Cardiac fibroblast (primary cell): ENCODE measurements around the gene CRNN.

Experiments used
- DNase-seq, 2 donors: peaks; one replicate each; pipeline versions ENCODE4 v3.0.0 to v3.0.0-alpha.2; 2010; ENCODE audit warnings: low read depth in 2 of 2
- H3K4me3 ChIP-seq, 2 donors: replicated peaks in 1 of 2; 1 replicate in 1 of 2; 2 replicates in 1 of 2; pipeline ENCODE4 v1.5.1; 2011; ENCODE audit warnings: low read depth in 2 of 2, low read length in 2 of 2, mild to moderate bottlenecking in 2 of 2, moderate library complexity in 1 of 2
- CTCF ChIP-seq: IDR thresholded peaks from one replicate; pipeline ENCODE4 v1.5.1; 2011; ENCODE audit warnings: low read depth, mild to moderate bottlenecking, low read length, inconsistent platforms

Gene CRNN

DNA sequence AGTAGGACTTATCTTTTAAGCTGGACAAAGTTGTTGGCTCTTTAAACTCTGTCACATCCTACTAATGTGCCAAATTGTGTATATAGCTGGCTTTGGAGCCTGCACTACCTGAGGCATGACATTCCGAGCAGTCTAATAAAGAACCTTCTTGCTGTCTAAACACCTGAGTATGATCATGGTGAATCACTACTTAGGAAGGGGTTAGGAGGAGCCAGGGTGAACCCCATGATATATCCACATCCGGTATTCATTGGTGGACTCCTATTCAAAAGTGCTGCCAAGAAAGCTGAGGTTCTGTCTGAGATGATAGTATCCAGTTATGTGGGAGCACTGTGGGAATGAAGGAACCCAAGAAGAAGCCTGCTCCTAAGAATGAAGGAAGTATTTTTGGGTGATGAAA, 27.1 kb downstream of the CRNN start:
- no peak for TF ChIP-seq CTCF
- peak in 1 of 2 donors; percentile 2 for DNase-seq
- H3K4me3 ChIP-seq, result no peak overlapping the region

DNA sequence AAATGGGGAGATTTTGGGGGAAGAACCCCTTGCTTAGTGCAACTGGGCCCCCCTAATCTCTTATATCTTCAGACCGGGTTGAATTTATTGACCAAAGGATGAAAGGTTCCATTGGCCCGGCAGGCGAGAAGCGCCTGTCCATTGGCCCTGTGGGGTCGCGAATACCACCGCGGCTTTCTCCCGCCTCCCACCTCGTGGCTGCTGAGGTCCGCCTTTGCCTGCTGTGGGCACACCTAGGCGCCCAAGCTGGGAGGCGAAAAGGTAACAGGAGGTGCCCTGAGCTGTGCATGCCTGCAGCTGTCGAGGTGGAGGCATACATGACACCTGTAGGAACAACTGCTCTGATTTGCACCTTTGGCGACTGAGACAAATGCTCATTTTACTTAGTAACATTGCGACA, 33.1 kb downstream of the CRNN start:
- no peak for TF ChIP-seq CTCF
- no peak overlapping the region for H3K4me3 ChIP-seq
- no peak for DNase-seq

GRCh38 chr1:152374451-152374850, 39.6 kb downstream of the CRNN start:
- no peak overlapping the region for H3K4me3 ChIP-seq
- no peak for TF ChIP-seq CTCF
- no peak for DNase-seq

- H3K4me3 ChIP-seq, result no peak overlapping the region
- no peak for DNase-seq
- no peak for TF ChIP-seq CTCF
Measured at GRCh38 chr1:152372672-152373071, 41.4 kb downstream of the CRNN start.

- DNase-seq, result no peak
- TF ChIP-seq CTCF, result no peak
- H3K4me3 ChIP-seq, result no peak overlapping the region
Measured at GRCh38 chr1:152367436-152367835, 46.6 kb downstream of the CRNN start.

DNA sequence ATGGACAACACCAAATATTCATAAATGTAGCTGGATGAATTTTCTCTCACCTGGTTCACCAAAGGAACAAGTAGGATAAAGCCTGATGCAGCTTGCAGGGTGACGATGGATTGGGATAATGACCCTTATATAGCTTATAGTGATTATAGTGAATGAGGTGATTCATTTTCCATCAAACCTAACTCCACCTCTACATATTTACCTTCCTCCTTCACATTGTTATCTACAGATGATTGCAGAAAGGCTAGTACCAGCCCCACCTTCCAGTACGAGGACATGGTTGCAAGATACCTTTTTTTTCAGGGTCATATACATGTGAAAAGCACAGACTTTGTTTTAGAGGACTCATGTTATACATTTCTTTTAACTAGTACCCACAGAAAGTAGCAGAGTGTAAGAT, 54.2 kb downstream of the CRNN start, which contains the start of gene FLG2:
TSS of gene FLG2 (minus strand) at position 101 of the 400 bp plus-strand sequence. CDS start 1,122 bp downstream, outside the sequence.
- no peak for TF ChIP-seq CTCF
- no peak within 1 kb of the TSS for H3K4me3 ChIP-seq
- DNase-seq, result no peak
